ENCODE results near the gene INSRR. TPM values are rescaled to one million over a fixed set of nuclear protein-coding genes. Genes with fewer than 3 reads are reported as not detected.

Gene INSRR
- total and polyA plus RNA-seq, 2 of the 8 experiments (the other 6 are each of a cell fraction or from before 2014, with no cell fraction given) = 0.02 TPM; not detected in 1

GRCh38 chr1:156814571-156815260 lies 44.2 kb downstream of the INSRR start:
- peaks cover 1 to 48% (median 42%) of the 10 kb centered on the region in 4 experiments for H3K27me3 ChIP-seq (replicated peaks in 1 of 4; ENCODE audit: control insufficient read depth in 3 of 4, extremely low read depth in 1 of 4, insufficient read depth in 3 of 4, low read length in 3 of 4)
- H2BK15ac ChIP-seq (ENCODE audit: low read length) = 0 out of 2 replicates have a peak overlapping the region, but pooled peaks have one; percentile 53
- no peak overlapping the region for H4K5ac ChIP-seq (ENCODE audit: insufficient read length, low read depth, low read length)
- H2BK12ac ChIP-seq (ENCODE audit: low read depth, low read length) = peak overlapping the region; percentile 75; the same call in 1 of the 2 replicates
- FAIRE-seq (no peak), DNase-seq (ENCODE audit: low read depth in 1 of 2, low spot score in 2 of 2) (no peak)
- no peak overlapping the region for H3K23ac ChIP-seq (ENCODE audit: insufficient read length)
- peak overlapping the region; percentile 51 for H4K91ac ChIP-seq (replicated peaks; ENCODE audit: insufficient read length, low read length)
- H3K36me3 ChIP-seq (ENCODE audit: control insufficient read depth in 2 of 4, insufficient read depth in 4 of 4, low read length in 3 of 4) = no peaks in the 10 kb centered on the region
- no peaks in the 10 kb centered on the region for H3K79me1 ChIP-seq (ENCODE audit: low read depth, low read length)
- peak overlapping the region in 1 of 4 experiments; percentile 55; a peak in 3 of 8 replicates for H3K4me3 ChIP-seq (ENCODE audit: extremely low read depth in 1 of 4, insufficient read depth in 2 of 4, low read depth in 3 of 4, low read length in 4 of 4)
- no peak overlapping the region for H2AFZ ChIP-seq (ENCODE audit: low read length)
- H3K9me3 ChIP-seq (ENCODE audit: insufficient read depth in 2 of 2, low read depth in 1 of 2, low read length in 1 of 2) = no peaks in the 10 kb centered on the region
- ChIA-PET POLR2A (ENCODE audit: partially characterized antibody) (interaction anchor here (0.7 to 2.0 kb wide), 8 partner anchors 10 to 112 kb away, joined by 3 to 7 read pairs (median 3); partner anchors contain the start of gene METTL25B), CTCF (ENCODE audit: partially characterized antibody) (interaction anchor here (0.7 to 31.8 kb wide), 14 partner anchors 10 to 132 kb away, joined by 3 to 491 read pairs (median 5); partner anchors contain the start of genes INSRR and PEAR1)
- no peak overlapping the region for H2BK120ac ChIP-seq (replicated peaks; ENCODE audit: low read depth, low read length)
- H4K8ac ChIP-seq (ENCODE audit: extremely low read depth, insufficient read depth, low read length) = peak overlapping the region; percentile 86; the same call in 1 of the 2 replicates
- H3K18ac ChIP-seq (ENCODE audit: extremely low read depth, low read length) = peak overlapping the region; percentile 95; the same call in 1 of the 2 replicates
- H3K4me2 ChIP-seq (ENCODE audit: insufficient read depth in 1 of 2, low read depth in 2 of 2, low read length in 2 of 2) = peak overlapping the region; percentile 69 to 93
- H3K14ac ChIP-seq (ENCODE audit: insufficient read length) = no peak overlapping the region
- no peak overlapping the region for H2BK5ac ChIP-seq (ENCODE audit: low read depth, low read length)
- peak overlapping the region in 1 of 4 experiments; percentile 38; a peak in 1 of 7 replicates for H3K9ac ChIP-seq (replicated peaks in 1 of 4; ENCODE audit: extremely low read depth in 1 of 4, low read depth in 3 of 4, low read length in 3 of 4)
- H3K27ac ChIP-seq (ENCODE audit: low read depth, low read length) = no peak overlapping the region
- H4K20me1 ChIP-seq (replicated peaks in 1 of 2; ENCODE audit: control insufficient read depth in 1 of 2, insufficient read depth in 2 of 2, low read length in 2 of 2) = no peaks in the 10 kb centered on the region
- H3K56ac ChIP-seq (replicated peaks; ENCODE audit: insufficient read length, low read depth, low read length) = no peak overlapping the region
- H2AK5ac ChIP-seq (ENCODE audit: low read depth, low read length) = 0 out of 2 replicates have a peak overlapping the region, but pooled peaks have one; percentile 58
- 85% methylated on average over 7 of the region's 7 CpGs; no CpG with 5 or more reads in 1 of the 2 experiments for WGBS, 2 experiments (ENCODE audit: extremely low coverage in 1 of 2, insufficient coverage in 1 of 2, insufficient read length in 1 of 2, insufficient replicate concordance in 2 of 2, low coverage in 1 of 2, low lambda C conversion rate in 2 of 2, missing lambda C conversion rate in 1 of 2)
- H3K23me2 ChIP-seq (ENCODE audit: low read depth, low read length) = peaks cover 2% of the 10 kb centered on the region; the same call in 1 of the 2 replicates
- no peak overlapping the region; the same call in 1 of the 2 replicates for H2BK20ac ChIP-seq (ENCODE audit: low read length)
- H3K4me1 ChIP-seq (replicated peaks in 1 of 4; ENCODE audit: control insufficient read depth in 3 of 4, insufficient read depth in 4 of 4, low read length in 3 of 4) = peaks cover 0 to 11% (median 5%) of the 10 kb centered on the region in 4 experiments; a peak in 6 of 7 replicates
- no peak overlapping the region for H3K4ac ChIP-seq (replicated peaks; ENCODE audit: insufficient read length, low read depth, low read length)
- no peaks in the 10 kb centered on the region for H3K79me2 ChIP-seq (ENCODE audit: control insufficient read depth in 1 of 2, insufficient read depth in 2 of 2, low read length in 2 of 2)
- TF ChIP-seq RAD21 (IDR thresholded peaks at IDR 0.05 in 1 of 2, conservative IDR thresholded peaks at IDR 0.05 in 1 of 2; ENCODE audit: low read depth in 2 of 2, low read length in 2 of 2) (no peak), CHD1 (IDR thresholded peaks at IDR 0.05; ENCODE audit: low read depth, low read length) (no peak), CHD2 (IDR thresholded peaks at IDR 0.05; ENCODE audit: low read length) (no peak), CBX8 (IDR thresholded peaks at IDR 0.05; ENCODE audit: borderline replicate concordance, low read depth, low read length) (no peak), SIRT6 (IDR thresholded peaks at IDR 0.05; ENCODE audit: low read length) (no peak), TAF7 (optimal IDR thresholded peaks at IDR 0.05; ENCODE audit: borderline replicate concordance, low read depth, low read length) (no peak), CTBP2 (IDR thresholded peaks at IDR 0.05; ENCODE audit: borderline replicate concordance, insufficient read depth, insufficient read length, low read length) (no peak)
